CD8-positive, alpha-beta memory T cell (primary cell): ENCODE data around the gene GSTO2. TPM values are rescaled to one million over a fixed set of nuclear protein-coding genes. Genes with fewer than 3 reads are reported as not detected.

ENCODE experiments used
- CTCF ChIA-PET: fragments of 350-600 bp; sonication (Branson Sonifier 250); formaldehyde crosslinking; loops from one replicate; lab custom pipeline; 2021; ENCODE audit warnings: antibody characterized with exemption; lab: Charles Lee
- POLR2A ChIA-PET: fragments of 350-600 bp; sonication (Branson Sonifier 250); formaldehyde crosslinking; loops from one replicate; lab custom pipeline; 2021; ENCODE audit warnings: antibody characterized with exemption; lab: Charles Lee
- DNase-seq, 5 donors: peaks; one replicate each; pipeline versions ENCODE4 v3.0.0 to v3.0.0-alpha.2; 2020 to 2022; ENCODE audit warnings: mixed read lengths in 1 of 5
- H3K27ac ChIP-seq: one replicate; pipeline ENCODE4 v1.7.0; 2013; ENCODE audit warnings: low read depth, mild to moderate bottlenecking, low read length, moderate library complexity
- H3K27me3 ChIP-seq: 2 replicates; pipeline ENCODE4 v1.7.0; 2013; ENCODE audit warnings: low read length, mild to moderate bottlenecking; ENCODE audit not compliant: insufficient read depth, poor library complexity, severe bottlenecking
- H3K36me3 ChIP-seq: 2 replicates; pipeline ENCODE4 v1.7.0; 2013; ENCODE audit warnings: mild to moderate bottlenecking, low read length, moderate library complexity; ENCODE audit not compliant: insufficient read depth
- H3K4me1 ChIP-seq: 2 replicates; pipeline ENCODE4 v1.7.0; 2013; ENCODE audit warnings: mild to moderate bottlenecking, low read length, moderate library complexity; ENCODE audit not compliant: insufficient read depth
- H3K4me3 ChIP-seq: 2 replicates; pipeline ENCODE4 v1.7.0; 2013; ENCODE audit warnings: mild to moderate bottlenecking, low read length
- H3K9me3 ChIP-seq: 2 replicates; pipeline ENCODE4 v1.7.0; 2013; ENCODE audit warnings: mild to moderate bottlenecking, low read length
- H3K27ac Mint-ChIP-seq, 8 donors: one replicate each; pipeline ENCODE4 v1.8.0; 2020 to 2021; ENCODE audit warnings: mixed read lengths in 8 of 8, mild to moderate bottlenecking in 6 of 8, inconsistent platforms in 3 of 8, moderate library complexity in 3 of 8
- H3K27me3 Mint-ChIP-seq, 2 donors: one replicate each; pipeline ENCODE4 v1.8.0; 2020 to 2021; ENCODE audit warnings: mixed read lengths in 2 of 2, mild to moderate bottlenecking in 1 of 2, moderate library complexity in 1 of 2
- H3K36me3 Mint-ChIP-seq, 3 donors: one replicate each; pipeline ENCODE4 v1.8.0; 2020 to 2021; ENCODE audit warnings: mixed read lengths in 3 of 3, inconsistent platforms in 1 of 3, mild to moderate bottlenecking in 1 of 3
- H3K4me1 Mint-ChIP-seq, 3 donors: one replicate each; pipeline ENCODE4 v1.8.0; 2020 to 2021; ENCODE audit warnings: mixed read lengths in 3 of 3, inconsistent platforms in 1 of 3, mild to moderate bottlenecking in 1 of 3
- H3K4me3 Mint-ChIP-seq, 7 donors: one replicate each; pipeline ENCODE4 v1.8.0; 2020 to 2021; ENCODE audit warnings: mixed read lengths in 7 of 7, mild to moderate bottlenecking in 6 of 7, moderate library complexity in 4 of 7, inconsistent platforms in 2 of 7
- H3K9me3 Mint-ChIP-seq, 5 donors: one replicate each; pipeline ENCODE4 v1.8.0; 2020 to 2022; ENCODE audit warnings: mixed read lengths in 5 of 5, mild to moderate bottlenecking in 3 of 5, moderate library complexity in 2 of 5, inconsistent platforms in 1 of 5
- polyA plus RNA-seq: library from polyadenylated mRNA; unstranded; fragments of 300-500 nt; fragmentation: Illumina TruSeq; gene quantifications from one replicate; pipeline ENCODE4 v1.2.3, GENCODE V29; 2021
- total RNA-seq, 2 experiments: library from RNA; stranded (reverse); gene quantifications; one replicate each; pipeline ENCODE4 v1.2.3, GENCODE V29; 2021

Gene GSTO2
- total RNA-seq (1 to 10 TPM in 1 of 2 experiments, under 1 TPM in 1; 0.93 to 1.1 TPM), polyA plus RNA-seq (0.60 TPM)

- Histone ChIP-seq H3K27ac (peak within 1 kb of the TSS; percentile 82), H3K4me3 (peak within 1 kb of the TSS; percentile 85), H3K9me3 (no peaks in the 10 kb centered on the region), H3K4me1 (peaks cover 50% of the 10 kb centered on the region), H3K27me3 (no peaks in the 10 kb centered on the region), H3K36me3 (peaks cover 18% of the 10 kb centered on the region)
- Mint-ChIP-seq H3K9me3 (no peaks in the 10 kb centered on the region), H3K27ac (peak within 1 kb of the TSS; percentile 84 to 100 (median 98)), H3K27me3 (peaks cover 1% of the 10 kb centered on the region in 2 donors), H3K4me1 (peaks cover 43 to 58% (median 54%) of the 10 kb centered on the region in 3 donors), H3K36me3 (peaks cover 4 to 48% (median 10%) of the 10 kb centered on the region in 3 donors), H3K4me3 (peak within 1 kb of the TSS; percentile 89 to 98 (median 96))
- DNase-seq, result peak; percentile 97 to 99 (median 99)
- CTCF ChIA-PET, result interaction anchor here (1.0 to 3.1 kb wide), 4 partner anchors 23 to 148 kb away, joined by 5 to 14 read pairs (median 7); partner anchors contain the start of gene CFAP58
- POLR2A ChIA-PET, result interaction anchor here (0.7 to 3.2 kb wide), 5 partner anchors 10 to 148 kb away, joined by 3 to 13 read pairs (median 4); partner anchors contain the start of genes CFAP43, GSTO1, ITPRIP and SFR1
Observed at GRCh38 chr10:104268713-104269645, at the start of gene GSTO2. Gene GSTO2, plus strand, starts transcription at chr10:104269184. Its CDS starts 5,732 bp downstream, at chr10:104274916.

- Histone ChIP-seq H3K27ac (no peak overlapping the region), H3K4me1 (no peaks in the 10 kb centered on the region), H3K4me3 (no peak overlapping the region), H3K27me3 (peaks cover 5% of the 10 kb centered on the region), H3K36me3 (no peaks in the 10 kb centered on the region), H3K9me3 (no peaks in the 10 kb centered on the region)
- H3K4me3 Mint-ChIP-seq, result no peak overlapping the region
- no peak for DNase-seq
- peaks cover 0 to 6% (median 0%) of the 10 kb centered on the region in 3 donors for H3K4me1 Mint-ChIP-seq
- ChIA-PET POLR2A (no interaction called here), CTCF (no interaction called here)
- H3K27ac Mint-ChIP-seq, result no peak overlapping the region
- H3K27me3 Mint-ChIP-seq, result peaks cover 6 to 35% of the 10 kb centered on the region in 2 donors
- no peaks in the 10 kb centered on the region for H3K9me3 Mint-ChIP-seq
- H3K36me3 Mint-ChIP-seq, result no peaks in the 10 kb centered on the region
Observed at GRCh38 chr10:104220522-104220921, 48.5 kb upstream of the GSTO2 start.

- no peak for DNase-seq
- Mint-ChIP-seq H3K4me3 (no peak overlapping the region), H3K4me1 (peaks cover 0 to 6% (median 0%) of the 10 kb centered on the region in 3 donors), H3K36me3 (no peaks in the 10 kb centered on the region), H3K27ac (no peak overlapping the region), H3K9me3 (no peaks in the 10 kb centered on the region), H3K27me3 (peaks cover 8 to 36% of the 10 kb centered on the region in 2 donors)
- ChIA-PET POLR2A (no interaction called here), CTCF (no interaction called here)
- Histone ChIP-seq H3K36me3 (no peaks in the 10 kb centered on the region), H3K9me3 (no peaks in the 10 kb centered on the region), H3K27me3 (no peaks in the 10 kb centered on the region), H3K4me3 (no peak overlapping the region), H3K27ac (no peak overlapping the region), H3K4me1 (no peaks in the 10 kb centered on the region)
Observed at GRCh38 chr10:104223304-104223703, 45.7 kb upstream of the GSTO2 start.

- H3K4me1 ChIP-seq, result peaks cover 6% of the 10 kb centered on the region
- no peak overlapping the region for H3K27ac ChIP-seq
- H3K27me3 ChIP-seq, result no peaks in the 10 kb centered on the region
- Mint-ChIP-seq H3K27ac (peak overlapping the region in 3 of 8 donors; percentile 24 to 81 (median 43)), H3K27me3 (peaks cover 14 to 26% of the 10 kb centered on the region in 2 donors), H3K9me3 (peaks cover 2 to 8% (median 5%) of the 10 kb centered on the region in 5 donors), H3K4me3 (peak overlapping the region in 2 of 7 donors; percentile 7 to 83), H3K36me3 (peaks cover 0 to 2% (median 0%) of the 10 kb centered on the region in 3 donors), H3K4me1 (peaks cover 15 to 19% (median 19%) of the 10 kb centered on the region in 3 donors)
- no peak for DNase-seq
- ChIA-PET POLR2A (no interaction called here), CTCF (interaction anchor here (0.9 kb wide), 1 partner anchor 41 kb away, joined by 3 read pairs; no protein-coding TSS in a partner anchor)
- no peaks in the 10 kb centered on the region for H3K9me3 ChIP-seq
- no peaks in the 10 kb centered on the region for H3K36me3 ChIP-seq
- H3K4me3 ChIP-seq, result no peak overlapping the region
Observed at GRCh38 chr10:104230490-104230889, 38.5 kb upstream of the GSTO2 start.

GRCh38 chr10:104231784-104232612, 37.0 kb upstream of the GSTO2 start, which contains the start of gene CFAP43:
Gene CFAP43, minus strand, starts transcription at chr10:104232364. Its CDS starts 118 bp downstream, at chr10:104232246.
- peaks cover 19 to 37% of the 10 kb centered on the region in 2 donors for H3K27me3 Mint-ChIP-seq
- H3K4me1 ChIP-seq, result peaks cover 6% of the 10 kb centered on the region
- H3K9me3 ChIP-seq, result no peaks in the 10 kb centered on the region
- H3K4me3 ChIP-seq, result peak within 1 kb of the TSS; percentile 86
- no peaks in the 10 kb centered on the region for H3K36me3 ChIP-seq
- H3K27ac ChIP-seq, result peak within 1 kb of the TSS; percentile 41
- ChIA-PET CTCF (interaction anchor here (1.4 to 1.5 kb wide), 3 partner anchors 21 to 43 kb away, joined by 3 to 7 read pairs (median 4); no protein-coding TSS in a partner anchor), POLR2A (interaction anchor here (0.6 to 0.7 kb wide), 3 partner anchors 14 to 40 kb away, joined by 3 to 6 read pairs (median 4); partner anchors contain the start of gene GSTO2)
- peak; percentile 98 to 100 (median 99) for DNase-seq
- peaks cover 2 to 9% (median 7%) of the 10 kb centered on the region in 5 donors for H3K9me3 Mint-ChIP-seq
- no peaks in the 10 kb centered on the region for H3K27me3 ChIP-seq
- peak within 1 kb of the TSS; percentile 9 to 90 (median 83) for H3K27ac Mint-ChIP-seq
- peak within 1 kb of the TSS; percentile 82 to 93 (median 87) for H3K4me3 Mint-ChIP-seq
- peaks cover 0 to 2% (median 0%) of the 10 kb centered on the region in 3 donors for H3K36me3 Mint-ChIP-seq
- H3K4me1 Mint-ChIP-seq, result peaks cover 15 to 19% (median 19%) of the 10 kb centered on the region in 3 donors

- H3K27me3 Mint-ChIP-seq, result peaks cover 19 to 42% of the 10 kb centered on the region in 2 donors
- H3K4me1 Mint-ChIP-seq, result peaks cover 15 to 19% (median 19%) of the 10 kb centered on the region in 3 donors
- Histone ChIP-seq H3K4me3 (peak overlapping the region; percentile 86), H3K27me3 (no peaks in the 10 kb centered on the region), H3K9me3 (no peaks in the 10 kb centered on the region), H3K4me1 (peaks cover 6% of the 10 kb centered on the region), H3K27ac (no peak overlapping the region), H3K36me3 (no peaks in the 10 kb centered on the region)
- peak overlapping the region in 6 of 8 donors; percentile 7 to 90 (median 80) for H3K27ac Mint-ChIP-seq
- ChIA-PET CTCF (interaction anchor here (1.4 to 1.5 kb wide), 3 partner anchors 21 to 42 kb away, joined by 3 to 7 read pairs (median 4); no protein-coding TSS in a partner anchor), POLR2A (no interaction called here)
- H3K4me3 Mint-ChIP-seq, result peak overlapping the region; percentile 82 to 93 (median 87)
- H3K9me3 Mint-ChIP-seq, result peaks cover 2 to 9% (median 7%) of the 10 kb centered on the region in 5 donors
- no peak for DNase-seq
- peaks cover 0 to 2% (median 0%) of the 10 kb centered on the region in 3 donors for H3K36me3 Mint-ChIP-seq
Observed at GRCh38 chr10:104232613-104233102, 36.3 kb upstream of the GSTO2 start.

- POLR2A ChIA-PET, result no interaction called here
- Mint-ChIP-seq H3K27me3 (peaks cover 16 to 46% of the 10 kb centered on the region in 2 donors), H3K27ac (peak overlapping the region in 1 of 8 donors; percentile 53), H3K9me3 (peaks cover 2 to 9% (median 7%) of the 10 kb centered on the region in 5 donors), H3K4me3 (peak overlapping the region; percentile 38 to 82 (median 54)), H3K4me1 (peaks cover 15 to 19% (median 19%) of the 10 kb centered on the region in 3 donors), H3K36me3 (peaks cover 0 to 3% (median 2%) of the 10 kb centered on the region in 3 donors)
- Histone ChIP-seq H3K36me3 (no peaks in the 10 kb centered on the region), H3K9me3 (no peaks in the 10 kb centered on the region), H3K27ac (no peak overlapping the region), H3K4me1 (peaks cover 6% of the 10 kb centered on the region), H3K4me3 (no peak overlapping the region), H3K27me3 (no peaks in the 10 kb centered on the region)
- CTCF ChIA-PET, result interaction anchor here (1.5 kb wide), 1 partner anchor 41 kb away, joined by 7 read pairs; no protein-coding TSS in a partner anchor
- no peak for DNase-seq
Observed at GRCh38 chr10:104233817-104234216, 35.2 kb upstream of the GSTO2 start.
